GM23338 (cell line): ENCODE data around the gene FMN2. TPM values are rescaled to one million over a fixed set of nuclear protein-coding genes. Genes with fewer than 3 reads are reported as not detected.

Experiments used
- ATAC-seq: fragments of 200-7000 bp; cut with Tn5 transposase; 3 replicates; pipeline ENCODE4 v1.9.1; 2020
- DNase-seq: peaks from one replicate; pipeline ENCODE4 v3.0.0-alpha.2; 2015; ENCODE audit warnings: low spot score
- H2AFZ ChIP-seq: fragments of 200-600 bp; sonication (generic); 2 replicates; pipeline ENCODE4 v1.8.0; 2016; ENCODE audit warnings: antibody characterized with exemption, mild to moderate bottlenecking, moderate library complexity
- H3F3A ChIP-seq: fragments of 200-600 bp; sonication (generic); replicated peaks from 2 replicates; pipeline ENCODE4 v1.8.0; 2017; ENCODE audit warnings: antibody characterized with exemption, mixed run types, low read depth
- H3K27ac ChIP-seq: fragments of 200-600 bp; sonication (generic); 2 replicates; pipeline ENCODE4 v1.6.1; 2016; ENCODE audit warnings: low read depth
- H3K27me3 ChIP-seq: fragments of 200-600 bp; sonication (generic); 2 replicates; pipeline ENCODE4 v1.8.0; 2016; ENCODE audit warnings: mild to moderate bottlenecking, mixed run types, moderate library complexity; ENCODE audit not compliant: insufficient read depth
- H3K36me3 ChIP-seq: fragments of 200-600 bp; sonication (generic); 2 replicates; pipeline ENCODE4 v1.8.0; 2016; ENCODE audit warnings: mild to moderate bottlenecking; ENCODE audit not compliant: insufficient read depth
- H3K4me1 ChIP-seq: fragments of 200-600 bp; sonication (generic); 2 replicates; pipeline ENCODE4 v1.8.0; 2016; ENCODE audit warnings: mild to moderate bottlenecking, moderate library complexity; ENCODE audit not compliant: insufficient read depth
- H3K4me2 ChIP-seq: fragments of 200-600 bp; sonication (generic); 2 replicates; pipeline ENCODE4 v1.7.1; 2017; ENCODE audit warnings: mixed run types
- H3K4me3 ChIP-seq: fragments of 200-600 bp; sonication (generic); 2 replicates; pipeline ENCODE4 v1.6.1; 2016; ENCODE audit warnings: mixed run types
- H3K79me2 ChIP-seq: fragments of 200-600 bp; sonication (generic); replicated peaks from 2 replicates; pipeline ENCODE4 v1.8.0; 2017; ENCODE audit warnings: mild to moderate bottlenecking; ENCODE audit not compliant: insufficient read depth
- H3K9me2 ChIP-seq: fragments of 200-600 bp; sonication (generic); 2 replicates; pipeline ENCODE4 v1.8.0; 2017; ENCODE audit not compliant: insufficient read depth
- H4K20me1 ChIP-seq: fragments of 200-600 bp; sonication (generic); replicated peaks from 2 replicates; pipeline ENCODE4 v1.8.0; 2017; ENCODE audit warnings: mild to moderate bottlenecking; ENCODE audit not compliant: insufficient read depth
- H3K27ac Mint-ChIP-seq: 2 replicates; pipeline ENCODE4 v1.8.0; 2020; ENCODE audit warnings: inconsistent platforms, mild to moderate bottlenecking, moderate library complexity, mixed read lengths
- H3K27me3 Mint-ChIP-seq: 3 replicates; pipeline ENCODE4 v1.8.0; 2022; ENCODE audit warnings: low read depth, mild to moderate bottlenecking, moderate library complexity, mixed read lengths, inconsistent platforms; ENCODE audit not compliant: insufficient read depth, poor library complexity
- H3K36me3 Mint-ChIP-seq: 3 replicates; pipeline ENCODE4 v1.8.0; 2021; ENCODE audit warnings: low read depth, mild to moderate bottlenecking, inconsistent platforms, moderate library complexity, mixed read lengths
- H3K4me1 Mint-ChIP-seq: 3 replicates; pipeline ENCODE4 v1.8.0; 2020; ENCODE audit warnings: mild to moderate bottlenecking, inconsistent platforms, mixed read lengths
- H3K4me3 Mint-ChIP-seq: 3 replicates; pipeline ENCODE4 v1.8.0; 2021; ENCODE audit warnings: moderate library complexity, mild to moderate bottlenecking, inconsistent platforms, mixed read lengths
- H3K9me3 Mint-ChIP-seq: 3 replicates; pipeline ENCODE4 v1.8.0; 2020; ENCODE audit warnings: moderate library complexity, mild to moderate bottlenecking, inconsistent platforms, mixed read lengths
- CREB1 ChIP-seq: fragments of 250-450 bp; sonication (Bioruptor Pico); IDR thresholded peaks from 2 replicates; pipeline ENCODE4 v1.5.0; 2020; ENCODE audit warnings: low read depth, mild to moderate bottlenecking, moderate library complexity
- ETS1 ChIP-seq: IDR thresholded peaks from 2 replicates; pipeline ENCODE4 v1.6.1; 2016; ENCODE audit warnings: antibody characterized with exemption
- EZH2 ChIP-seq: fragments of 200-600 bp; sonication (generic); IDR thresholded peaks from one replicate; pipeline ENCODE4 v1.8.0; 2017; ENCODE audit warnings: antibody characterized with exemption, mild to moderate bottlenecking, low read depth; ENCODE audit not compliant: unreplicated experiment
- JUNB ChIP-seq: IDR thresholded peaks from one replicate; pipeline ENCODE4 v1.6.1; 2016; ENCODE audit warnings: antibody characterized with exemption; ENCODE audit not compliant: unreplicated experiment
- NANOG ChIP-seq: IDR thresholded peaks from 2 replicates; pipeline ENCODE4 v1.6.1; 2016; ENCODE audit warnings: antibody characterized with exemption, borderline replicate concordance
- POLR2AphosphoS5 ChIP-seq: IDR thresholded peaks from 2 replicates; pipeline ENCODE4 v1.6.1; 2016; ENCODE audit warnings: antibody characterized with exemption, low read depth
- STAT1 ChIP-seq: IDR thresholded peaks from one replicate; pipeline ENCODE4 v1.6.1; 2016; ENCODE audit warnings: antibody characterized with exemption; ENCODE audit not compliant: unreplicated experiment
- ZNF114 ChIP-seq: fragments of 250-450 bp; sonication (Bioruptor Pico); IDR thresholded peaks from 2 replicates; pipeline ENCODE4 v1.5.0; 2020; ENCODE audit warnings: mild to moderate bottlenecking, moderate library complexity
- ZNF462 ChIP-seq: fragments of 250-450 bp; sonication (Bioruptor Pico); IDR thresholded peaks from 2 replicates; pipeline ENCODE4 v1.5.0; 2020; ENCODE audit warnings: mild to moderate bottlenecking, moderate library complexity
- polyA plus RNA-seq: library from polyadenylated mRNA; unstranded; fragments of >200 nt; fragmentation: Nextera tagmentation; extraction: Ambion mirVana; gene quantifications from 2 replicates; pipeline ENCODE4 v1.2.1, GENCODE V29; 2016
- total RNA-seq: library from RNA; depleted of rRNA; stranded (reverse); fragments of >200 nt; shearing (Covaris generic); gene quantifications from 2 replicates; pipeline ENCODE4 v1.2.3, GENCODE V29; 2014

Gene FMN2
- total and polyA plus RNA-seq, 2 experiments from 2014 or later: 1.5 to 2.5 TPM

- TF ChIP-seq ZNF462 (CRISPR knock-in tag): no peak
- no peak for TF ChIP-seq ZNF114 (CRISPR knock-in tag)
Observed at GRCh38 chr1:240055936-240056335, 35.7 kb upstream of the FMN2 start (continued).

GRCh38 chr1:240056350-240056749 is 35.3 kb upstream of the FMN2 start:
- H3K4me1 ChIP-seq: peaks cover 15% of the 10 kb centered on the region
- H2AFZ ChIP-seq: peak overlapping the region; percentile 44; the same call in 1 of the 2 replicates
- Mint-ChIP-seq H3K27me3 (peaks cover 2% of the 10 kb centered on the region), H3K4me3 (no peak overlapping the region), H3K9me3 (no peaks in the 10 kb centered on the region), H3K27ac (0 out of 2 replicates have a peak overlapping the region, but pooled peaks have one; percentile 12), H3K36me3 (no peaks in the 10 kb centered on the region), H3K4me1 (peaks cover 16% of the 10 kb centered on the region)
- no peak for DNase-seq
- no peak overlapping the region for H3K4me3 ChIP-seq
- 0 out of 2 replicates have a peak, but pooled peaks cover 4% of the 10 kb centered on the region for H3K9me2 ChIP-seq
- H4K20me1 ChIP-seq: no peaks in the 10 kb centered on the region
- no peaks in the 10 kb centered on the region for H3K27me3 ChIP-seq
- no peak overlapping the region for H3K27ac ChIP-seq
- H3K4me2 ChIP-seq: peak overlapping the region; percentile 65; the same call in 1 of the 2 replicates
- no peak for ATAC-seq
- H3K79me2 ChIP-seq: no peaks in the 10 kb centered on the region
- H3K36me3 ChIP-seq: no peaks in the 10 kb centered on the region
- no peaks in the 10 kb centered on the region for H3F3A ChIP-seq
- no peak for TF ChIP-seq EZH2
- TF ChIP-seq STAT1: no peak
- no peak for TF ChIP-seq ETS1
- TF ChIP-seq ZNF462 (CRISPR knock-in tag): no peak
- TF ChIP-seq JUNB: no peak
- no peak for TF ChIP-seq ZNF114 (CRISPR knock-in tag)
- TF ChIP-seq CREB1 (CRISPR knock-in tag): no peak
- TF ChIP-seq POLR2AphosphoS5: no peak
- no peak for TF ChIP-seq NANOG
